Astrocyte (in vitro differentiated cells and primary cell): ENCODE measurements around the gene ARMH3. TPM values are rescaled to one million over a fixed set of nuclear protein-coding genes. Genes with fewer than 3 reads are reported as not detected.
A peak's percentile ranks its signal among the peaks of the same experiment; 100 is the strongest.
"Not testable (repeated sequence)": the region's sequence is repeated elsewhere in the genome, so short reads cannot be mapped to it uniquely, and the experiment has no call there.

Experiments used
- DNase-seq: peaks from one replicate; pipeline ENCODE4 v3.0.0-alpha.2; 2010; ENCODE audit warnings: low read depth
- FAIRE-seq: peaks from 2 replicates; lab custom pipeline; 2011; peaks lifted over from hg19 to GRCh38; lab: Jason Lieb, UNC
- H2AFZ ChIP-seq: 2 replicates; pipeline ENCODE4 v1.6.0; 2012; ENCODE audit warnings: low read depth, low read length, inconsistent platforms
- H3K27ac ChIP-seq: 2 replicates; pipeline ENCODE4 v1.5.1; 2011; ENCODE audit warnings: low read depth, low read length, inconsistent platforms
- H3K27me3 ChIP-seq: 2 replicates; pipeline ENCODE4 v1.6.0; 2011; ENCODE audit warnings: low read length, inconsistent platforms; ENCODE audit not compliant: insufficient read depth
- H3K36me3 ChIP-seq: 2 replicates; pipeline ENCODE4 v1.5.1; 2011; ENCODE audit warnings: low read length, inconsistent platforms; ENCODE audit not compliant: insufficient read depth
- H3K4me1 ChIP-seq: 2 replicates; pipeline ENCODE4 v1.5.1; 2011; ENCODE audit warnings: low read length, inconsistent platforms; ENCODE audit not compliant: insufficient read depth
- H3K4me2 ChIP-seq: 2 replicates; pipeline ENCODE4 v1.6.0; 2012; ENCODE audit warnings: low read length, inconsistent platforms
- H3K4me3 ChIP-seq: 2 replicates; pipeline ENCODE4 v1.5.1; 2011; ENCODE audit warnings: low read depth, mild to moderate bottlenecking, low read length, inconsistent platforms; ENCODE audit not compliant: insufficient read depth
- H3K79me2 ChIP-seq: 2 replicates; pipeline ENCODE4 v1.6.0; 2012; ENCODE audit warnings: mild to moderate bottlenecking, low read length, inconsistent platforms; ENCODE audit not compliant: insufficient read depth
- H3K9ac ChIP-seq: 2 replicates; pipeline ENCODE4 v1.6.0; 2012; ENCODE audit warnings: mild to moderate bottlenecking, low read length, inconsistent platforms
- H3K9me3 ChIP-seq: 2 replicates; pipeline ENCODE4 v1.5.1; 2012; ENCODE audit warnings: low read depth, mild to moderate bottlenecking, low read length, inconsistent platforms; ENCODE audit not compliant: insufficient read depth
- H4K20me1 ChIP-seq: 2 replicates; pipeline ENCODE4 v1.6.0; 2012; ENCODE audit warnings: low read length, inconsistent platforms; ENCODE audit not compliant: insufficient read depth
- H3K27ac Mint-ChIP-seq: one replicate; pipeline ENCODE4 v1.8.0; 2021; ENCODE audit warnings: mild to moderate bottlenecking, mixed read lengths; ENCODE audit not compliant: unreplicated experiment
- H3K27me3 Mint-ChIP-seq: one replicate; pipeline ENCODE4 v1.8.0; 2021; ENCODE audit warnings: low read depth, mixed read lengths; ENCODE audit not compliant: unreplicated experiment
- H3K36me3 Mint-ChIP-seq: one replicate; pipeline ENCODE4 v1.8.0; 2021; ENCODE audit warnings: low read depth, mixed read lengths; ENCODE audit not compliant: unreplicated experiment
- H3K4me1 Mint-ChIP-seq: one replicate; pipeline ENCODE4 v1.8.0; 2021; ENCODE audit warnings: low read depth, mixed read lengths; ENCODE audit not compliant: unreplicated experiment
- H3K4me3 Mint-ChIP-seq: one replicate; pipeline ENCODE4 v1.8.0; 2021; ENCODE audit warnings: mild to moderate bottlenecking, moderate library complexity, mixed read lengths; ENCODE audit not compliant: unreplicated experiment
- H3K9me3 Mint-ChIP-seq: one replicate; pipeline ENCODE4 v1.8.0; 2021; ENCODE audit warnings: mild to moderate bottlenecking, mixed read lengths; ENCODE audit not compliant: unreplicated experiment
- EZH2 ChIP-seq: IDR thresholded peaks from 2 replicates; pipeline ENCODE4 v1.6.1; 2012; ENCODE audit warnings: mild to moderate bottlenecking, low read length, inconsistent platforms; ENCODE audit not compliant: insufficient read depth
- total RNA-seq: library from RNA; stranded (reverse); gene quantifications from 2 replicates; pipeline ENCODE4 v1.2.1, GENCODE V29; 2021
- TF ChIP-seq, protein P1 (sequence below): IDR thresholded peaks from 2 replicates; pipeline ENCODE4 v1.5.1; 2011; ENCODE audit warnings: low read depth, mild to moderate bottlenecking, inconsistent platforms, low read length, moderate library complexity; ENCODE audit not compliant: insufficient read depth

The ARMH3 gene
- total RNA-seq, 1 donor from 2014 or later, result 22.6 TPM

DNA sequence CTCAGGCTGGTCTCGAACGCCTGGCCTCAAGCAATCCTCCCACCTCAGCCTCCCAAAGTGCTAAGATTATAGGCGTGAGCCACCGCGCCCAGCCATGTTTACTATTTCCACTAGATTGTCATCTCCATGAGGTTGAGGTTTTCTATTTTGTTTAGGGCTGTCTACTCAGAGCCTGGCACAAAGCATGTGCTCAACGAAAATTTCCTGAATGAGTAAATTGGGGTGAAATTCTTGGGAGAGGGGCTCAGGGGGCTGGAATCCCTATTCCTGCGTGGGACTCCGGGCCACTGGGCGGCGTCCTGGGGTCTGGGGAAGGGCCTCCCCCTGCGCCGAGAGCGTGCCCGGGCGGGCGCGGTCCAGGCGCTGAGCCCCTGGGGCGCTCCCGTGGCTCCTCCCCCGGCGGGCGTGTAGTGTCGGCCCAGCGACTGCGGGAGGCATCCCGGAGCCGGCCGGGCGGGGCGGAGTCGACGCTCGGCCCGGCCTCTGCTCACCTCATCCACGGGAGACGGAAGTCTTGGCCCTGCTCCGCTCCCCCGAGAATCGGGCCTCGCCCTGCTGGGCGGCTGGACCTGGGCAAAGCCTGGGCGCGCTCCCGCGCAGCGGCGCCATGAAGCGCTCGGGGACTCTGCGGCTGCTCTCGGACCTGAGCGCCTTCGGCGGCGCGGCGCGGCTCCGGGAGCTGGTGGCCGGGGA lies 9.0 kb upstream of the ARMH3 start, which contains the start of gene HPS6:
HPS6 (plus strand) TSS at position 482 of the 693 bp plus-strand sequence; CDS start at position 608, 126 bp downstream.
- no peak for FAIRE-seq

DNA sequence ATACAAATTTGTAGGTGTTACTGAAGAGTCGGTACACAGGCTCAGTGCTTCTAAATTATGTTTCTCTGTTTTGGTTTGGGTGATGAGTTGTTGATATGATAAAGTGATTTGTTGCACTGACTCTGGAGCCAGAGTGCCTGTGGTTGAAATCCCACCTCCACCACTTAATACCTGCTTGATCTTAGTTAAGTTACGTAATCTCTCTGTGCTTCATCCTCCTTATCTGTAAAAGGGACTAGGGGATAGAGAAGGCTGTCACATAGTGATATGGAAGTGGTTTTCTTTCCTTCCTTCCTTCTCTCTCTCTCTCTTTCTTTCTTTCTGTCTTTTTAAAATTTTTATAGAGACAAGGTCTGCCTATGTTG lies 8.5 kb upstream of the ARMH3 start:
- Histone ChIP-seq H3K4me1 (peaks cover 9% of the 10 kb centered on the region), H3K4me2 (peak overlapping the region; percentile 100), H3K27me3 (no peaks in the 10 kb centered on the region), H2AFZ (peak overlapping the region; percentile 81), H4K20me1 (peaks cover 37% of the 10 kb centered on the region), H3K36me3 (peaks cover 3% of the 10 kb centered on the region), H3K79me2 (peaks cover 39% of the 10 kb centered on the region), H3K27ac (peak overlapping the region; percentile 14), H3K9ac (peak overlapping the region; percentile 92), H3K4me3 (peak overlapping the region; percentile 71), H3K9me3 (no peaks in the 10 kb centered on the region)
- DNase-seq (no peak), FAIRE-seq (no peak)
- Mint-ChIP-seq H3K9me3 (no peaks in the 10 kb centered on the region), H3K4me3 (peak overlapping the region; percentile 79), H3K4me1 (peaks cover 14% of the 10 kb centered on the region), H3K27me3 (no peaks in the 10 kb centered on the region), H3K27ac (peak overlapping the region; percentile 59), H3K36me3 (peaks cover 3% of the 10 kb centered on the region)
- TF ChIP-seq EZH2, result no peak
- TF ChIP-seq, protein P1, sequence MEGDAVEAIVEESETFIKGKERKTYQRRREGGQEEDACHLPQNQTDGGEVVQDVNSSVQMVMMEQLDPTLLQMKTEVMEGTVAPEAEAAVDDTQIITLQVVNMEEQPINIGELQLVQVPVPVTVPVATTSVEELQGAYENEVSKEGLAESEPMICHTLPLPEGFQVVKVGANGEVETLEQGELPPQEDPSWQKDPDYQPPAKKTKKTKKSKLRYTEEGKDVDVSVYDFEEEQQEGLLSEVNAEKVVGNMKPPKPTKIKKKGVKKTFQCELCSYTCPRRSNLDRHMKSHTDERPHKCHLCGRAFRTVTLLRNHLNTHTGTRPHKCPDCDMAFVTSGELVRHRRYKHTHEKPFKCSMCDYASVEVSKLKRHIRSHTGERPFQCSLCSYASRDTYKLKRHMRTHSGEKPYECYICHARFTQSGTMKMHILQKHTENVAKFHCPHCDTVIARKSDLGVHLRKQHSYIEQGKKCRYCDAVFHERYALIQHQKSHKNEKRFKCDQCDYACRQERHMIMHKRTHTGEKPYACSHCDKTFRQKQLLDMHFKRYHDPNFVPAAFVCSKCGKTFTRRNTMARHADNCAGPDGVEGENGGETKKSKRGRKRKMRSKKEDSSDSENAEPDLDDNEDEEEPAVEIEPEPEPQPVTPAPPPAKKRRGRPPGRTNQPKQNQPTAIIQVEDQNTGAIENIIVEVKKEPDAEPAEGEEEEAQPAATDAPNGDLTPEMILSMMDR, result no peak

More for the DNA sequence above, 9.0 kb upstream of the ARMH3 start, which contains the start of gene HPS6:
- TF ChIP-seq EZH2, result no peak
- TF ChIP-seq, protein P1, result no peak
- H3K4me3 ChIP-seq, result peak within 1 kb of the TSS; percentile 71
- H2AFZ ChIP-seq, result peak within 1 kb of the TSS; percentile 81
- peak within 1 kb of the TSS; percentile 75 for H3K27ac Mint-ChIP-seq
- H3K4me3 Mint-ChIP-seq, result peak within 1 kb of the TSS; percentile 89
- H3K4me2 ChIP-seq, result peak within 1 kb of the TSS; percentile 100
- peaks cover 40% of the 10 kb centered on the region for H3K79me2 ChIP-seq
- no peaks in the 10 kb centered on the region for H3K9me3 Mint-ChIP-seq
- no peaks in the 10 kb centered on the region for H3K9me3 ChIP-seq
- no peaks in the 10 kb centered on the region for H3K27me3 ChIP-seq
- peak within 1 kb of the TSS; percentile 92 for H3K9ac ChIP-seq
- peak; percentile 75 for DNase-seq
- H3K4me1 Mint-ChIP-seq, result peaks cover 14% of the 10 kb centered on the region
- peaks cover 4% of the 10 kb centered on the region for H3K36me3 ChIP-seq
- H3K36me3 Mint-ChIP-seq, result peaks cover 3% of the 10 kb centered on the region
- peaks cover 38% of the 10 kb centered on the region for H4K20me1 ChIP-seq
- H3K4me1 ChIP-seq, result peaks cover 9% of the 10 kb centered on the region
- H3K27ac ChIP-seq, result peak within 1 kb of the TSS; percentile 62
- no peaks in the 10 kb centered on the region for H3K27me3 Mint-ChIP-seq

DNA sequence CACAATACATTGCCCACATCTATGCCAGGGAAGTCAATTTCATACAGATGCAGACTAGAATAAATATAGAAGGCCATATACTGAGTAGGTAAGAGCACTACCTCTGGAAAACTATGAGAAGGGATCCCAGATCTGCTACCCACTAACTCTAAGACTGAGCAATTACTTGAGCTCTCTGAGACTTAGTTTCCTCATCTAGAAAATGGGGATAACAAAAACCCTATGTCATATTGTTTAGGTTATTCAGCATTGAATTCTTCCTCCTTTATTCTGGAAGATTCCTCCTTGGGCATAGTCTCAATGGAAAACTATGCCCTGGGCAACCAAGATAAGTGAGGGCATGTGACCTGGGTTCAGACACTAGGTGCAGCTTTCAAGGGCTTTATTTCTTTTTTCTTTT lies 4.0 kb upstream of the ARMH3 start:
- no peaks in the 10 kb centered on the region for H3K27me3 Mint-ChIP-seq
- H4K20me1 ChIP-seq, result no peaks in the 10 kb centered on the region
- H3K4me3 ChIP-seq, result no peak overlapping the region
- no peaks in the 10 kb centered on the region for H3K9me3 ChIP-seq
- DNase-seq (no peak), FAIRE-seq (no peak)
- H3K9ac ChIP-seq, result no peak overlapping the region
- H3K4me1 Mint-ChIP-seq, result peaks cover 3% of the 10 kb centered on the region
- H3K27me3 ChIP-seq, result no peaks in the 10 kb centered on the region
- no peak overlapping the region for H3K4me2 ChIP-seq
- H3K27ac Mint-ChIP-seq, result no peak overlapping the region
- H3K36me3 ChIP-seq, result no peaks in the 10 kb centered on the region
- H3K4me1 ChIP-seq, result no peaks in the 10 kb centered on the region
- TF ChIP-seq EZH2, result no peak
- TF ChIP-seq, protein P1, result no peak
- no peak overlapping the region for H2AFZ ChIP-seq
- no peaks in the 10 kb centered on the region for H3K9me3 Mint-ChIP-seq
- no peaks in the 10 kb centered on the region for H3K36me3 Mint-ChIP-seq
- no peak overlapping the region for H3K27ac ChIP-seq
- H3K79me2 ChIP-seq, result peaks cover 7% of the 10 kb centered on the region
- no peak overlapping the region for H3K4me3 Mint-ChIP-seq

DNA sequence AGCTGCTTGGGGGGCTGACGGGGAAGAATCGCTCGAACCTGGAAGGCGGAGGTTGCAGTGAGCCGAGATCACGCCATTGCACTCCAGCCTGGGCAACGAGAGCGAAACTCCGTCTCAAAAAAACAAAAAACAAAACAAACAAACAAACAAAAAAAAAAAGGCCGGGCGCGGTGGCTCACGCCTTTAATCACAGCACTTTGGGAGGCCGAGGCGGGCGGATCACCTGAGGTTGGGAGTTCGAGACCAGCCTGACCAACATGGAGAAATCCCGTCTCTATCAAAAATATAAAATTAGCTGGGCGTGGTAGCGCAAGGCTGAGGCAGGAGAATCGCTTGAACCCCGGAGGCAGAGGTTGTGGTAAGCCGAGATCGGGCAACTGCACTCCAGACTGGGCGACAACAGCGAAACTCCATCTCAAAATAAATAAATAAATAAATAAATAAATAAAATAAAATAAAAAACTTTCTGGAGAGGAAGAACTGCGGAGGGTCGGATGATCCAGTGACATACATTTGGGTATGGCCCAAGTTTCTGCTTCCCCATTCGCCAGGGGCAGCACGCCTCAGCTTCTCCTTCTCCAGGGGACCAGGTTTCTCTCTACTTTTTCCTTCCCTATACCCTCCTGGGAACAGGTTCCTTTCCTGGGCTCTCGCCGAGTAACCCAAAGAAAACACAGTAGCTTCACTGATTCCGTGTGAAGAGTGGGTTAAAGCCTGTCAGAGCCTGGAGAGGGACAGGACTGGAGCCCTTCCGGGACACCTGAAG lies 909 bp downstream of the ARMH3 start:
- H4K20me1 ChIP-seq, result peaks cover 28% of the 10 kb centered on the region
- H3K27ac ChIP-seq, result peak overlapping the region; percentile 75
- not testable (repeated sequence) for H3K27me3 ChIP-seq, H3K4me1 ChIP-seq, DNase-seq, H3K36me3 Mint-ChIP-seq, FAIRE-seq, H3K27me3 Mint-ChIP-seq, H3K9me3 Mint-ChIP-seq, H3K9me3 ChIP-seq, H3K36me3 ChIP-seq
- peak overlapping the region; percentile 75 for H2AFZ ChIP-seq
- H3K4me3 Mint-ChIP-seq, result peak overlapping the region; percentile 96
- H3K27ac Mint-ChIP-seq, result peak overlapping the region; percentile 95
- peaks cover 15% of the 10 kb centered on the region for H3K4me1 Mint-ChIP-seq
- peak overlapping the region; percentile 90 for H3K9ac ChIP-seq
- peak overlapping the region; percentile 84 for H3K4me3 ChIP-seq
- H3K79me2 ChIP-seq, result peaks cover 47% of the 10 kb centered on the region
- peak overlapping the region; percentile 91 for H3K4me2 ChIP-seq
